ENCODE measurements around the gene NDRG2.
"Not testable (repeated sequence)": the region's sequence is repeated elsewhere in the genome, so short reads cannot be mapped to it uniquely, and the experiment has no call there.

Gene NDRG2

GRCh38 chr14:21055432-21056117 is 30.7 kb upstream of the NDRG2 start:
- no peak for DNase-seq (ENCODE audit: low read depth in 2 of 2)

DNA sequence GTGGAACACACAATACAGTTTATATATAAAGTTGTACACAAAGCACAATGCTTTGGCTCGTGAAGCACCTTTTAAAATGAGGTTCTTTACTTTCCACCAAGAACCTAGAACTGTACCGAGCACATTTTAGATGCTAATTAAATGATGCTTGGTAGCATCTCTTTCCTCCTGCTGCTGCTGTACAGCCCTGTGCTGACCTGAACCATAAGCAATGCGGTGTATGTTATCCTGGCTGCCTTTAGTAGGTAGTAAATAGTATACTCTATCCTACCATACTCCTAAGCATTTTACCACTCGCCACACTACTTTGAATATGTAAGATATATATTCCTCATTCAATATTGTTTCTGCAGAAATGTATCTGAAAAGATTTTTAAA is 29.9 kb upstream of the NDRG2 start:
- no peak for DNase-seq (ENCODE audit: low read depth in 2 of 2)

DNA sequence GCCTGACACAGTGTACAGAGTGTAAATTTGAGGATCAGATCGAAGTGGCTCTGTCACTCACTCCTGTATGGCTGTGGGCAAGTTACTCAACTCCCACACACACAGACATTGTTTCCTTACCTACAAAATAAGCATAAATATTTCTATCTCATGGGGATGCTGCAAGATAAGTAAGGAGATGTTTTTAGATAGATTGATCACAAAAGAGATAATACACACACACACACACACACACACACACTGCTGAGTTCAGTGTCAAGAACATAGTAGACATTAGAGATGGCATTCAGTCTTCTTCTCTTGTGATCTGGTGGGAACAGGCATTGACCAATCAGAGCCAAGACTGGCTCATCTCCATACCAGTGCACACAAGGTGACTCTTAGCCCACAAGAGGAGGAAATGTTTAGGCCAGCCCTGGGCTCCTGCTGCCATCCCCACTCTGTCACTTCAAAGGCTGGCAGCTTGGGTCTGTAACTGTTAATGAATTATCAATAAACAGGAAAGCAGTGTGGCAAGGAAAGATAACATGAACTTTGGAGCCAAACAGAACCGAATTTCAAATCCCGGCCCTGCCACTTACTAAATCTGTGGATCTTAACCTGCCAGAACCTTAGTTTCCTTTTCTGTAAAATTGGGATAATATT is 29.4 kb upstream of the NDRG2 start:
- no peak for DNase-seq (ENCODE audit: low read depth in 2 of 2)

DNA sequence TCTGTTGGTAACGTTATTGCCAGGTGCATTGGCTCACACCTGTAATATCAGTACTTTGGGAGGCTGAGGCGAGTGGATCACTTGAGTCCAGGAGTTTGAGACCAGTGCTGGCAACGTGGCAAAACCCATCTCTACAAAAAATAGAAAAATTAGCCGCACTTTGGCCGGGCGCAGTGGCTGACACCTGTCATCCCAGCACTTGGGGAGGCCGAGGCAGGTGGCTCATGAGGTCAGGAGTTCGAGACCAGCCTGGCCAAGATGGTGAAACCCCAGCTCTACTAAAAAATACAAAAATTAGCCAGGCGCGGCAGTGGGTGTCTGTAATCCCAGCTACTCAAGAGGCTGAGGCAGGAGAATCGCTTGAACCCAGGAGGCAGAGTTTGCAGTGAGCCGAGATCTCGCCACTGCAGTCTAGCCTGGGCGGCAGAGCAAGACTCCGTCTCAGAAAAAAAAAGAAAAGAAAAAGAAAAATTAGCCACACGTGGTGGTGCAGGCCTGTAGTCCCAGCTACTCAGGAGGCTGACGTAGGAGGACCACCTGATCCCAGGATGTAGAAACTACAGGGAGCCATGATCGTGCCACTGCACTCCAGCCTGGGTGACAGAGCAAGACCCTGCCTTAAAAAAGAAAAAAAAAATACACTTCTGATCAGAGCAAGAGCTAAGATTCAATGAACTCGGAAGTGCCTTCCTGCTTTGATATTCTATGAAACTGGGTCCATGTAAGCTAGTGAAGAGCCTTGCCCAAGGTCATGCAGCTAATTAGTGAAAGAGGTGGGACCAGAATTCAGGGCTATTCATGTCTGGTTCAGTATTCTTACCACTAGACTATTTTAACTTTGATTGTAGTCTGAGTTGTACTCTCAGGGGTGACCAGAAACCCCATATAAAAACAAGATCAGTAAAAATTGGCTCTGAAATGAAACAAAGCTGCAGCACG is 28.6 kb upstream of the NDRG2 start:
- DNase-seq (ENCODE audit: low read depth in 2 of 2) = no peak

DNA sequence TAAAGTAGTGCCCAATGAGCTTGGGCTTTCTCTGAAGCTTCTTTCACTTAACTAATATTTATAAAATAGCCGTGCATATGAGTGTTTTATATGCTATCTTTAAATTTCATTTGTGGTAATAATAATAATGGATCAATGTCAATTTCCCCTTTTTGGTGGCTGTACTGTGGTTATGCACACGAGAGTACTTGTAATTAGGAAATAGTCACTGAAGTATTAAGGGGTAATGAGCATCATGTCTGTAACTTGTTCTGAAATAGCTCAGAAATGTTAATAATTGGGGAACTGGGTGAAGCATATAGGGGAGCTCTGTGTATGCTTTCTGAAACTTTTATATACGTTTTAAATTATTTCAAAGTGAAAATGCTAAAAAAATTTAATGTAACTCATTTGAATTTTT is 25.7 kb upstream of the NDRG2 start:
- DNase-seq (ENCODE audit: low read depth in 2 of 2) = no peak

DNA sequence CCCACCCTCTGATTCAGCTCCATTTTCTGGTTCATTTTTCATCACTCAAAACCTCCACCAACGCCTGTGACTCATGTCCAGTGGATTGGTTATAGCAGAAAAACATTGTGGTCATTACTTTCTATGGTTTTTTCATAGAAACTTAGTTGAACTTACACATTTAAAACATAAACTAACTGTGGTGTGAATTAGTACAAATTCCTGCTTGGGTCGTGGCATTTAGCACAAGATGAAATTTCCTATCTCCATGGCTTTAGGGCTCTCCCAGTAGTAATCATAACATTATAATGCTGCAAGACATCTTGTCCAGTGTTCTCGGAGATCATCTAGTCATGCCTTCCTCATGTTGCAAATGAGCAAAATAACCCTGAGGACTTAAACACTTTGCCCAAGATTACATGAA is 24.4 kb upstream of the NDRG2 start:
- DNase-seq (ENCODE audit: low read depth in 2 of 2) = no peak

DNA sequence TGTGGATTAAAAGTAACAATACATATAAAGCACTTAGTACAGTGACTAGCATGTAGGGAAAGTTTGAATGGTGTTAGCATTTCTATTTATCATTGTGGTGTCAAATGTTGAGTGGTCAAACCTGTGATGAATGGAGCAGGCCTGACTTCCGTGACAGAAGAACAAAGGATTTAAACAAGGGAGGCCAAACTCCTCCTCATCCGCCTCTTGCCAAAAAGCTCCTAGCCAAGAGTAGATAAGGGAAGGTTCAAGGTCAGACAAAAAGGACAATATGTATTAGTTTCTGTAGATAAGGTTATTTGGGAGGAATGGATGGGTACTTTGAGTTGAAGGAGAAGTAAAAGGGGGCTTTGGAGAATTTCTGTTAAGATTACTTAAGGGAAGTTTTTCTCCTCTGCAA is 23.8 kb upstream of the NDRG2 start:
- DNase-seq (ENCODE audit: low read depth in 2 of 2) = no peak

GRCh38 chr14:21047378-21047781 is 22.5 kb upstream of the NDRG2 start:
- DNase-seq (ENCODE audit: low read depth in 2 of 2) = no peak

DNA sequence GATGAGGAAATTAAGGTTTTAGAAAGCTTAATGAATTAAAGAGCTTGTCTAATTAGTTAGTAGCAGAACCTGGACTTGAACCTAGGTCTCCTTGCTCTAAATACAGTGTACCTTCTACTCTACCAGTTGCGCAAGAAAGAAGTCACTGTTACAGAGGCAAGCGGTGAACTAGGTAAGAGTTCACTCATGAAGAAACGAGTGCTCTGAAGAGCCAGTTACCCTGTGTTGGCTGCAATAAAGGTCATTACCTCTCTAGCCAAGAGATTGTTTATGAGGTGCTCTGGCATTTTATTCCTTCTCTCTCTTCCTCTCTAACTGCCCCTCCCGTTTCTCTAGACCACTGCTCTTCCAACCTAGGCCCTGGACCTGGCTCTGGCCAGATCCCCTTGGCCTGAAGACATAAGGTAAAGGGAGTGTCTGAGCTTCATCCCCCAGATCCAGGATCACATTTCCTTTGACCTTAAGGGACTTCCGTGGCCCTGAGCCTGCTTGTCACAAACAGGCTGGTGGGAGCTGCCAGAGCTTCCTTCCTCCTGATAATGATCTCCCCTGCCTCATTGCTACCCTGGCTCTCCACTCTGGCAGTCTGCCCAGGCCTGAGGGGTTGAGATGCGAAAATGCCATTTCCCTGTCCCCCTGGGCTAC is 19.2 kb upstream of the NDRG2 start:
- no peak for DNase-seq (ENCODE audit: low read depth in 2 of 2)

GRCh38 chr14:21043387-21043973 is 18.6 kb upstream of the NDRG2 start:
- DNase-seq (ENCODE audit: low read depth in 2 of 2) = no peak

- DNase-seq (ENCODE audit: low read depth in 2 of 2) = no peak
These were observed 18.1 kb upstream of the NDRG2 start for GRCh38 chr14:21042918-21043317.

DNA sequence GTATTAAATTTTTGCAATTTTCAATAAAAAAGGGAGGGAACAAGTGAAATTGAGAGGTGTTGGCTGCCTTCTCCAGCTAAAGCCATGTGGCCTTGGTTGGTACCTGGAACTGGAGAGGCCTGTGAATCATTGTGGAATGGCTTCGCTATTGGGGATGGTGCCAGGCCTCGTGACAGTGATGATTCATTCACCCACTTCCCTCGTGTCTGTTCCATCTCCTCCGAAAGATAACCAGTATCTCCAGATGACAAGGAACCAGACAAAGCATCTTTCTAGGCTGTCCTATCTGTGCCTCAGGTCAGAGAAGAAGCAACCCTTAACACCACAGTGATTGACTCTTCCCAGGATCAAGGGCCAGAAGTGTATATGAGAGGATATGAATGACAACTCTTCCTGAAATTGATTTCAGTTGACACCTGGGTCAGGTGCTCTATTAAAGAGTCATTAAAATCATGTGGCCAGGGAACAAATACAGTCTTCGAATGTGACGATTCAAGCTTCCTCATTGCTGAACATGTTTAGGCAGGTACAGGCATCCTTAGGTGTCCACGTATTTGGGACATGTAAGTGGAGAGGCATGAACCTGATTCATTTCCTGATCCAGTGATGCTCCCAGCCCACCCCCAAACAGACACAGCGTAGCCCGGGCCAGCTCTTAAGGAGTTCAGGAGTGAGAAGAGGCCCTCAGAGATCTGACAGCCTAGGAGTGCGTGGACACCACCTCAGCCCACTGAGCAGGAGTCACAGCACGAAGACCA is 17.0 kb upstream of the NDRG2 start, which contains the start of gene RNASE7:
RNASE7 (plus strand) TSS at position 687 of the 758 bp plus-strand sequence. CDS start 631 bp downstream, outside the sequence.
- DNase-seq (ENCODE audit: low read depth in 2 of 2) = no peak

DNA sequence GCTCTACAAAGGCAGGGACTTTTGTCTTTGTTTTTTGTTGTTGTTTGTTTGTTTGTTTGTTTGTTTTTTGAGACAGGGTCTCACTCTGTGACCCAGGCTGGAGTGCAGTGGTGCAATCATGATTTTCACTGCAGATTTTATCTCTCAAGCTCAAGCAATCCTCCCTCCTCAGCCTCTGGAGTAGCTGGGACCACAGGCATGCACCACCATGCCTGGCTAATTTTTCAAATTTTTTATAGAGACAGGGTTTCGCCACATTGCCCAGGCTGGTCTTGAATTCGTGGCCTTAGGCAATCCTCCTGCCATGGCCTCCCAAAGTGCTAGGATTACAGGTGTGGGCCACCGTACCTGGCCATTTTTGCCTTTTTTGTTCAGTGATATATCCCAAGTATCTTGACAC is 16.1 kb upstream of the NDRG2 start:
- not testable (repeated sequence) for DNase-seq (ENCODE audit: low read depth in 2 of 2)

DNA sequence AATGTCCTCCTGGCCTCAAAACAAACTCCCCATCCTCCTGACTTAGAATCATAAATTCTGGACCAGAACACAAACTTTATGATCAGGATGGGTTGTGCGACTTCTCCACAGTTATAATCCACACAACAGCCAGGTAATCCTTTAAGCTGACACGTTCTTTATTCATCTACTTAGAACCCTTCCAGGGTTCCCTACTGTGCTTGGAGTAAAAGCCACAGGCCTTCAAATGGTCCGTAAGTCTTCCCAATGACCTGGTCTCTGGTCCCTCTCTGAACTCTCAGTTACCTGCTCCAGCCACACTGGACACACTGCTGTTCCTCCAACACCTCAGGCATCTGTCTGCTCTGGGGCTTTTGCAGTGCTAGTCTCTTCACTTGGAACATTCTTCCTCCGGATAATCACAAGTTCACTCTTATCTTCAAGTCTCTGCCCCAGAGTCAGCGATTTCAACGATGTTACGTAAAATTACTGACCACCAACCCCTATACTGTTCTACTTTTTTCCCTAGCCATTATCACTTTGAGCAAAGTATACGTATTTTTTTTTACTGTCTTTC is 15.6 kb upstream of the NDRG2 start:
- DNase-seq (ENCODE audit: low read depth in 2 of 2) = no peak

DNA sequence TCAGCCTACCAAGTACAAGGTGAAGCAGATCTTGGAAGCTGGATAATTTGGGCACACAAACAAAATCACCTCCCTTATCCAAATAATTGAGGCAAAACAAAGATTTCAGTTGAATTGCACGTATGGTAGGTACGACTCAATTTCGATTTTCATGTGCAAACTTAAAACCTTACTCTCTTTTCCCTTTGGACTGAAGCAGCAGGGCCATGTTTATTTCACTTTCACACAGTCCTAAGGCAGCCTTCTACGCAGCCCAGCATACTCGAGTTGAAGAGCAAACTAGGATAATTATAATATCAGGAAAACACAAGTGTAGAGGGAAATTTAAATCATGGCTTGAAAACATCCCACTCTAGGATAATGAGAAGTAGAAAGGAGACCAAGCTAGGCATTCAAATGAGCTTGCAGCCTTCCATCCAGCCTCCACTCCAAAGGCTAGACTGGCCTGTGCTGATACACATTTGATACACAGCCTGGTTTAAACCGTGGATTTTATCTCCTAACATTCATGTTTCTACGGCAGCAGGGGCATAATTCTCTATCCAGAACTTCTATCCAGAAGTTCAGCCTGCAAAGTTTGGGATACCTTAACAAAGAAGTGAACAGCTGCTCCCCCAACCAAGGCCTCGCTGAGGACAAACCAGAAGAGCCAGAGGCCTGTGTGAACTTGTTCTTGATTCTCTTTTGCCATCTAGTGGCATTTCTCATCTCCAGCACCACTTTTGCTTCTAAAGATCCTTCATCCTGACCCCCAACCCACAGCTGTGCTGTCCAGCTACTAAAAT is 14.9 kb upstream of the NDRG2 start:
- DNase-seq (ENCODE audit: low read depth in 2 of 2) = no peak

DNA sequence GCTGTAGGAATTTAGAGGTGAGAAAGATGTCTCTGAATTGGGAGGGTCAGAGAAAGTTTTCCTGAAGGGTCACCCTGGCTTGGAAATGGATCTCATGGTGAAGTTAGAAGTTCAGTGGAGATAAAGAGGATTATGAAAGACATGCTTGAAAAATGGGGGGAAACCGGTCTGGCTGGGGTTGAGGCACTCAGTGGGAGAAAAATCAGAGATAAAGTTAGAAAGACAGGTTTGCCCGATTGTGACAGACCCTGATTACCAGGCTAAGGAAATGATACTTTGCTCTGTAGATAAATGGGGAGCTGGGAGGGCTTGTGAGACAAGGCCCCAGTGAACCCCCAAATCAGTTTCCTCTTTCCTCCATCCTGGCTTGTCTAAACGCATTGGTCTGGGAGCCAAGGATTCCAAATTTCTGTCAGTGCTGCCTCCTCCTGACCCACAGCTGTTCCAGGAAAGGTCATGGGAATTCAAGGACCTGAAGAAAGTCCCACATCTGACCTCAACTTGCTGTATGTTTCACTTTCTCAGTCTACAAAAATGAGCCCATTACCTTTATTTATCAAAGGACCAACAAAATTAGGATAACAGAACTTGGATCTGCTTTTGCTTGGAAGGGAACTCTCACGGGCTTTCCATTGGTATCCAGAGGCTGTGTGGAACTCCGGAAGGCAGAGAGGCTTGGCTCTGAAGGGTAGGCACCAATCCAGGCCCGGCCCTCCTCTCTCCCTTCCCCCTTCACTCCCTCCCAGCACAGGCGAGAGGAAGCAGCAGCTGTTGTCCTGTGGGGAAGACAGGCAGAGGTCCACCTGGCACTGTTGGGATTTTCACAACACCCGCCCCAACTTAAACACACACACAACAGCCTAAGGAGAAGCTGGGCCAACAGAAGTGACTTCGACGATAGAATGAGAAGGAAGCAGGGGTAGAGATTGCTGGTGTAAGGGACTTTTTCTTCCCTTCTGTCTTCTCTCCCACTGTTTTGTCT is 13.9 kb upstream of the NDRG2 start:
- no peak for DNase-seq (ENCODE audit: low read depth in 2 of 2)

GRCh38 chr14:21037156-21037555 is 12.3 kb upstream of the NDRG2 start:
- DNase-seq (ENCODE audit: low read depth in 2 of 2) = no peak

GRCh38 chr14:21036751-21037150 is 11.9 kb upstream of the NDRG2 start:
- no peak for DNase-seq (ENCODE audit: low read depth in 2 of 2)

GRCh38 chr14:21034707-21035106 is 9.8 kb upstream of the NDRG2 start, which contains the start of gene RNASE13:
Gene RNASE13 (minus strand): TSS chr14:21034807. CDS start chr14:21034288, 519 bp downstream.
- no peak for DNase-seq (ENCODE audit: low read depth in 2 of 2)

Measured in stimulated activated CD4-positive, alpha-beta T cell treated with anti-CD3 and anti-CD28 coated beads, Interleukin-15, amount 100 ng/mL, for 48 hours (primary cell).